DMS53 treated with DMSO at 0.1 percent for 48 hours (cell line): ENCODE data around the gene GPS1.
A peak's percentile ranks its signal among the peaks of the same experiment; 100 is the strongest.
"Not testable (repeated sequence)": the region's sequence is repeated elsewhere in the genome, so short reads cannot be mapped to it uniquely, and the experiment has no call there.

Experiments
- DNase-seq: peaks from one replicate; lab custom pipeline; 2025; ENCODE audit not compliant: unreplicated experiment; lab: John Stamatoyannopoulos, UW

Gene GPS1

DNA sequence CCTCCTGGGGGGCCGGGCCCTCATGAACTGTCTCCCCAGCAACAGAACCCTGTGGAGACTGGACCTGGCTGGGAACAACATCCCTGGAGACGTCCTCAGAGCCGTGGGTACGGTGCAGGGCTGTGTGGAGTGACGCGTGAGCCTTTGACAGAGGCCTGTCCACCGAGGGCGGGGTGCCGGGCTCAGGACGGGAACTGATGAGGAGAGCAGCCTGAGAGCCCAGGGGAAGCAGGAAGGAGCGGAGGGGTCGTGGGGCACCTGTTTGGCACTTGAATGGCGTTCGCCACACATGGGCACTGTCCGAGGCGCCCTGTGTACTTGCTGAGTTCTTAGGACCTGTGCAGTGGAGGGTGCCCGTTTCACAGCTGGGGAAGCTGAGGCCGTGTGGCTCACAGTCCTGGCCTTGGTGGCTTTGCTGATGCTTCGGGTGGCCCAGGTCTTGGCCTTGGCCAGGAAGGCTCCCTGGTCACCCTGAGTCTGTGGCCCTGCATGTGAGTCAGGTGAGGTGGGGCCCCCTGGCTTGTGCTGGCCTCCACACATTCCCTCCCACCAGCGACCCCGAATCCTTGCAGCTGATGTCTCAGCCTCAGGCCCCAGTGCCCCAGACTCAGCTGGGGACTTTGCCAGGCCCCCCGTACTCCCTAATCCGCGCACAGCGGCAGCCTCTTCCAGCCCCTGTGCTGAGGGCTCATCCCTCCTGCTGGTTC, 26.1 kb upstream of the GPS1 start:
- no peak for DNase-seq

DNA sequence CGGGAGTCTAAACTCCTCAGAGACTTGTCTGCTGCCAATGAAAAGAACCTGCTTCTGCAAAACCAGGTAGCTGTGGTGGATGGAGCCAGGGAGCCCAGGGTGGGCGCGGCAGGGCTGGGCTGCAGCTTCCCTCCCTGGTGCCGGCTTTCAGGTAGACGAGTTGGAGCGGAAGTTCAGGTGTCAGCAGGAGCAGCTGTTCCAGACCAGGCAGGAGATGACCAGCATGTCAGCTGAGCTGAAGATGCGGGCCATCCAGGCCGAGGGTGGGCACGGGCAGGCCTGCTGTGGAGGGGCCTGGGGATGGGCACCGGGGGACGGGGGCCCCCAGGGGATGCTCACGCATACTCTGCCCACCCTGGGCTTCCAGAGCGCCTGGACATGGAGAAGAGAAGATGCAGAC, 23.5 kb upstream of the GPS1 start:
- DNase-seq: no peak

DNA sequence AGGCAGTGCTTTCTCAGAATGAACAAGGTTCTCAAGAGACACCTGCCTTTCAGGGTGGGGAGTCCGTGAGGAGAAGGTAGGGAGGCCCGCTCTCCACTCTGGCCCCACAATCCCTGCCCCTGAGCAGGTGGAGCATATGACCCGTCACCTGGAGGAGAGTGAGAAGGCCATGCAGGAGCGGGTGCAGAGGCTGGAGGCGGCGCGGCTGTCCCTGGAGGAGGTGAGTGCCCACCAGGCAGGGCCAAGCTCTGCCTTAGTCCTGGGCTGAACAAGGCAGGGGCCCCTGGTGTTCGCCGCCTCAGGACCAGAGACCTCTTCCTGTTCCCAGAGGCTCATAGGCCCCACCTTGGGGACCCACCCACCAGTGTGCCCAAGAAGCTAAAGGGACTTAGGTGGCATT, 22.7 kb upstream of the GPS1 start:
- DNase-seq: no peak

DNA sequence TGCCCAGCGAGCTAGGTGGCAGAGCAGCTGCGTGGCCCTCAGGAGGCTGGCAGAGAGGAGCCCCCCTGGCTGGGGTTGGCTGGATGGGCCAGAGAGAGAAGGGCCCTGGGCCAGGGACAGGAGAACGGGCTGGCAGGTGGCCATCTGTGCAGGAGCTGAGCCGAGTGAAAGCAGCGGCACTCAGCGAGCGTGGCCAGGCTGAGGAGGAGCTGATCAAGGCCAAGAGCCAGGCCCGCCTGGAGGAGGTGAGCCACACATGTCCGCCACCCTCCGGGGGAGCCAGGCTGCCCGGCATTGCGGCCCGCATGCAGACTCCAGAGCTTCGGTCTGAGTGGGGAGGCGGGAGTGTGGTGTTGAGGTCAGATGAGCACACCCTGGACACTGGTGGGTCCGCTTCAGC, 22.3 kb upstream of the GPS1 start:
- no peak for DNase-seq

DNA sequence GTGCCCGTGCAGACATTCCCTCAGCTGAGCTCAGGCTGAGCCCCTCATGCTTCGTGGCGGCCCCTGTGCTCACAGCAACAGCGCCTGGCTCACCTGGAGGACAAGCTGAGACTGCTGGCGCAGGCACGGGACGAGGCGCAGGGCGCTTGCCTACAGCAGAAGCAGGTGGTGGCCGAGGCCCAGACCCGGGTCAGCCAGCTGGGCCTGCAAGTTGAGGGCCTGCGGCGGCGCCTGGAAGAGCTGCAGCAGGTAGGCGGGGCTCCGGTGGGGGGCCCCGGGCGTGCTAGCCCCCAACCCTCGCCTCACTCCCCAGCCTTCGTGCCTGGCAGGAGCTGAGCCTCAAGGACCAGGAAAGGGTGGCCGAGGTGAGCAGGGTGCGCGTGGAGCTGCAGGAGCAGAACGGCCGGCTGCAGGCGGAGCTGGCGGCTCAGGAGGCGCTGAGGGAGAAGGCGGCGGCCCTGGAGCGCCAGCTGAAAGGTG, 21.7 kb upstream of the GPS1 start:
- DNase-seq: no peak

DNA sequence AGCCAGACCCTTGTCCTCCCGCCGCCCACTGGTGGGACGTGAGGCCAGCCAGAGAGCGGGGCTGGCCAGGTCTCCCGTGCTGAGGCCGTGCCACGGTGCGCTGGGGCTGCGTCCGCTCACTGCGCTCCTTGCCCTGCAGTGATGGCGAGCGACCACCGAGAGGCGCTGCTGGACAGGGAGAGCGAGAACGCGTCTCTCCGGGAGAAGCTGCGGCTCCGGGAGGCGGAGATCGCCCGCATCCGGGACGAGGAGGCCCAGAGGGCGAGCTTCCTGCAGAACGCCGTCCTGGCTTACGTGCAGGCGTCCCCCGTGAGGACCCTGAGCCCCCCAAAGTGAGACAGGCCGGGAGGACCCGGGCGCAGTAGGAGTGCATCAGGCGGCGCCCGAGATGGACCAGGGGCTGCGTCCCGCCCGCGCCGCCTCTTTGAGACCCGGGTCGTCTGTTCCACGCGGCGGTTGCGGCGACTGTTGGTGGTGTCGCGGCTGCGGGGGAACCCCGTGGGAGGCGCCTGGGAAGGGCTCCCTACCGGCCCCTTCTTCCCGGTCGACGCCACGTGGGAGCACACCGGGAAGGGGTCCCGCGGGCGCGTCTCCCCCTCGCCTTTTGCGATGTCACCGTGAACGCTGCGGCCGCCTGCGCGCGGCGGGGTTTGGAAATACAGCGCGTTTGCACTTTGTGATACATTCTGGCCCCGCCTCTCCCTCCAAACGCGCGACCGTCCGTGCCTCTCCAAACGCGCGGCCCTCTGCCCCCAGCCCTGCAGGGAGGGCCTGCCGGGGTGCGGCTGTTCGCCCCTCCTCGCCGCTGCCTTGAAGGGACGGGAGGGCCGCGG, 21.0 kb upstream of the GPS1 start:
- DNase-seq: peak; percentile 82

DNA sequence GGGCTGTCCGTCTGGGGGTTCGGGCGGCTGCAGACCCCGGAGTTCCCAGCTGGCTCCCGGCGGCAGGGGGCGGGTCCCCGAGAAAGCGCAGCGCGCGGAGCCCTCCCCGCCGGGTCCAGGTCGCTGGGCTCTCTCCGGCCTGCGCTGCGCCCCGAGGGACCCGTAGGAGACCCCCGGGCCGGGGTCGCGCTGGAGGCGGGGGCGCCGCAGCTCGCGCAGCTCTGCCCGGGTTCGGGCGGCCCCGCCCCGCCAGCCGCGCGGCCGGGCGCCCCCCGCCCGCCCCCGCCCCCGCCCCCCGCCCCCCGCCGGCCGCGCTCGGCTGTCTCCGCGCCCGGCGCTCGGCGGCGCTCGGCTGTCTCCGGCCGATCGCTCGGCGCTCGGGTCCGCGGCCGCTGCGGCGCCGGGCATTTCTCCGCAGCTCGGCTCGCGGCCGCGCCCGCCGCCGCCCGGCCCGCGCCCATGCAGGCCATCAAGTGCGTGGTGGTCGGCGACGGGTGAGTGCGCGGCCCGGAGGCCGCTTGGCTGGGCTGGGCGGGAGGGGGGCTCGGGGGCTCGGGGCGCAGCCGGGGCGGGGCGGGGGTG, 20.3 kb upstream of the GPS1 start, which contains the start of gene RAC3:
TSS of gene RAC3 (plus strand) at position 376 of the 582 bp plus-strand sequence. CDS start at position 460, 84 bp downstream.
- peak; percentile 68 for DNase-seq

DNA sequence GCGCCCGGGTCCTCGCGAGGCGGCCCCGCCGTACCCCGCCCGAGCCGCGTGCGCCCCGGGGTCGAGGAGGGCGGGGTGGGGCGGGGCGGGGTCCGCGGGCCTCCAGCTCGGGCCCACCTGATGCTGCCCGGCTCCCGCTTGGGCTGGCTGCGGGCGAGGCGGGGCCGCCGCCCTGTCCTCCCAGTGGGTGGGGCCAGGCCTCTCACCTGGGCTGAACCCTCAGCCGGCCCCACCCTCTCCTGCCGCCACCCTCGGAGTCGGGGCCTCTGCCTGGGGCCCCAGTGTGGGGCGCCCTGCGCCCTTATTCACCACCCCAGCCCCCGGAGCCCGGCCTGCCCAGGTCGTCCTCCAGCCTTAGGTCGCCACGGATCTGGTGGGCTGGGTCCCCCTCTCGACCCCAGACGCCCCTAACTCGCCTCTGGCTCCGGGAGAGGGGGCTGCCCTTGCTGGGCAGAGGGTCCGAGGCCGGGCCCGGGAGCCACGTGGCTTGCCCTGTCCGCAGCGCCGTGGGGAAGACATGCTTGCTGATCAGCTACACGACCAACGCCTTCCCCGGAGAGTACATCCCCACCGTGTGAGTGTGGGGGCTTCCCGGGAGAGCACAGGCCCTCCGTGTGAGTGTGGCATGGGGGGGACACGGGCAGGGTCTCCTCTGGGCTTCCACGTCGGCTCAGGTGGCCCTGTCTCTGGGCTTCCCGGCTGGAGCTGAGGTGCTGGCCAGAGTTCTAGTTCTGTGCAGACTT, 19.6 kb upstream of the GPS1 start:
- DNase-seq: peak; percentile 66

DNA sequence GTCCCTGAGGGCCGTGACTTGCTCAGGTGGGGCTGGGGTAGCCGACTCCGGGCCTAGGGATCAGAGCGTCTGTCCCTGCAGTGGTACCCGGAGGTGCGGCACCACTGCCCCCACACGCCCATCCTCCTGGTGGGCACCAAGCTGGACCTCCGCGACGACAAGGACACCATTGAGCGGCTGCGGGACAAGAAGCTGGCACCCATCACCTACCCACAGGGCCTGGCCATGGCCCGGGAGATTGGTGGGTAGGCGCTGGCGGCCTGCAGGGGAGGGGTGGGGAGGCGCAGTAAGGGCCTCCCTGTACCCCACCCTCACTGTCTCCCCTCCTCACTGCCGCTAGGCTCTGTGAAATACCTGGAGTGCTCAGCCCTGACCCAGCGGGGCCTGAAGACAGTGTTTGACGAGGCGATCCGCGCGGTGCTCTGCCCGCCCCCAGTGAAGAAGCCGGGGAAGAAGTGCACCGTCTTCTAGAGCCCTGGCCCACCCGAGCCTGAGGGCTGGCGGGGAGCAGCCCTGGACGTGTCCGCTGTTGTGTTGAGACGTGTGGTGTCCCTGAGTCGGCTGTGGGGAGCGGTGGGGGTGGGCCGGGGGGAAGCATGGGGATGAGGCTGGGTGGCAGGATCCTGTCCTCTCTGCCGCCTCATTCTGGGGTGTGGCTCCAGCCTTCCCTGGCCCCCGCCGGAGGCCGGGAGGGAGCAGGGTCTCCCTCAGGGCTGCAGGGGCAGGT, 18.2 kb upstream of the GPS1 start:
- DNase-seq: no peak

DNA sequence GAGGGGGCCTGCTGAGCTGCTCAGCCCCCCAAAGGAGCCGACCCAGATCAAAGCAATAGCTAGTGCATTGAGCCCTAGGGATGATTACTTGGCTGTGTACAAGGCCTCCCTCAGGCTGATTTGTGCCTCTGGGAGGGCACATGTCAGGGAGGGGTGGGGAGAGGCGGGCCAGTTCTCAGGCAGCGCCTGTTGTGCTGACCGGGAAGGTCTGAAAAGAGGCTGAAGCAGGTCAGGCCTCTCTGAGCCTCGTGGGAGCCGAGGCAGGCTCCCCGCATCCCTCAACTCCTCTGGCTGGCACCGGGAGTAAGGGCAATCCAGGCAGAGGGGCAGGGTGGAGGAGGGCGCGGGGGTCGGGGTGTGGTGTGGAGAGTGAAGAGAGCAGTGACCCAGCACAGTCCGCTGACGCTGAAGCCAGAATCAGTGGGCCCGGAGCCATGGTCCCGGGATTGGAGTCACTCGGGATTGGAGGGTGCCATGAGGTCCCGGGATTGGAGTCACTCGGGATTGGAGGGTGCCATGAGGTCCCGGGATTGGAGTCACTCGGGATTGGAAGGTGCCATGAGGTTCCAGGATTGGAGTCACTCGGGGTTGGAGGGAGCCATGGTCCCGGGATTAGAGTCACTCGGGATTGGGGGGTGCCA, 17.2 kb upstream of the GPS1 start:
- no peak for DNase-seq

DNA sequence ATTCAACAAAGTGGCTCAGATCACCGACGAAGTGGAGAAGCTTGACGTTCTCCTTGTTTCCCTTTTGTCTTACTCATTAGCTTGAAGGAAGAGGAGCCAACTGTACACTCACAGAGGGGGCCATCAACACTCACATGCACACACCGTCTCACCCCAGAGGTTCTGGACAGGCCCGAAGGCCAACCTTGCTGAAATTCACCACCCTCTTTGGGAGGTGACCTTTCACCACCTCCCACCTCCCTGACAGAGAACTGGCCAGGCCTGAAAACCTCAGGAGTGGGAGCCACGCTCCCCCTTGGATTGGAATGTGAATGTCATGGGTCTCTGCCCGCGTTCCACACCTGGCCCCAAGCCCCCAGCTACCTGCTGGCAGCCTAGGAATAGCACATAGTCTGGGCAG, 16.2 kb upstream of the GPS1 start:
- no peak for DNase-seq

DNA sequence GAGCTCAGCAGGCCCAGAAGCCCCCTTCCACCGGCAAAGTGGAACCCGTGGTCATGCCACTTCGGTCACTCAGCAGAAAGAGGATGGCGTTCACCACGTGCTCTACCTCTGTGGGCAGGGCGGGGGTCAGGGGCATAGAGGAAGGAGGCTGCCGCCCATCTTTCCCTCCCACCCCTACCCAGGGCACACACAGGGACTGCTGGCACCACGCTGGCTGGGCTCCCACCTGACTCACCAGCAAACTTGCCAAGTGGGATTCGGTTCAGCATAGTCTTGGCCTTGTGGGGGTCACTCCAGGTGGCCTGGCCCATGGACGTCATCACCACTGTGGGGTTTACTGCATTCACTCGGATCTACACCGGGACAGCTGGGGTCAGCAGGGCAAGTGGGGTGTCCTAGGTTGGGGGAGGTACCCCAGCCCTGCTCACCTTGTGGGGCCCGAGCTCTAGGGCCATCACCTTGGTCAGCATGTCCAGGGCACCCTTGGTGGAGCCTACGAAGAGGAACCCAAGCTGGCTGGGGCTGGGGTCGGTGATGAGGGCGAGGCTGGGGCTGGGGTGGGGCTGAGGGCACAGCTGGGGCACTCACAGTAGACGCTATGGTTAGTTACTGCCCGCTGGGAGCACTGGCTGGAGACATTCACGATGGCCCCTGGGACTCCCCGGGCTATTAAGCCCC, 15.6 kb upstream of the GPS1 start:
- no peak for DNase-seq

DNA sequence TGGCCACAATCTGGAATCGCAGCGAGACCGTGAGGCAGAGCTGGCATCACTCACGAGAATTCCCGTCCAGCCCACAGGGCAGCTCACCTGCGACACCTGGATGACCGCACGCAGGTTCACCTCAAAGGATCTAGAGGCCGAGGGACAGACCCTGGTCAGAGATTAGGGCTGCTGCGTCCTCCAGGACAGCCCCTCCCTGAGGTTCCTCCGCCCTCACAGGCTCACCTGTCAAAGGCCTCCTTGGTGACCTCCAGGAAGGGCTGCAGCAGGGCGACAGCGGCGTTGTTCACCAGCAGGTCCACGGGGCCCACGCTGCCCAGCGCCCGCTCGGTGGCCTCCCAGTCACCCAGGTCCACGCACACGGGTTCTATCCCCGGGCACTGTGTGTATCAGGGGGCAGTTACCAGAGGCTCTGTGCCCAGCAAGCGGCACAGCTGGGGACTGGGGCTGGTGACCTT, 15.0 kb upstream of the GPS1 start:
- no peak for DNase-seq

DNA sequence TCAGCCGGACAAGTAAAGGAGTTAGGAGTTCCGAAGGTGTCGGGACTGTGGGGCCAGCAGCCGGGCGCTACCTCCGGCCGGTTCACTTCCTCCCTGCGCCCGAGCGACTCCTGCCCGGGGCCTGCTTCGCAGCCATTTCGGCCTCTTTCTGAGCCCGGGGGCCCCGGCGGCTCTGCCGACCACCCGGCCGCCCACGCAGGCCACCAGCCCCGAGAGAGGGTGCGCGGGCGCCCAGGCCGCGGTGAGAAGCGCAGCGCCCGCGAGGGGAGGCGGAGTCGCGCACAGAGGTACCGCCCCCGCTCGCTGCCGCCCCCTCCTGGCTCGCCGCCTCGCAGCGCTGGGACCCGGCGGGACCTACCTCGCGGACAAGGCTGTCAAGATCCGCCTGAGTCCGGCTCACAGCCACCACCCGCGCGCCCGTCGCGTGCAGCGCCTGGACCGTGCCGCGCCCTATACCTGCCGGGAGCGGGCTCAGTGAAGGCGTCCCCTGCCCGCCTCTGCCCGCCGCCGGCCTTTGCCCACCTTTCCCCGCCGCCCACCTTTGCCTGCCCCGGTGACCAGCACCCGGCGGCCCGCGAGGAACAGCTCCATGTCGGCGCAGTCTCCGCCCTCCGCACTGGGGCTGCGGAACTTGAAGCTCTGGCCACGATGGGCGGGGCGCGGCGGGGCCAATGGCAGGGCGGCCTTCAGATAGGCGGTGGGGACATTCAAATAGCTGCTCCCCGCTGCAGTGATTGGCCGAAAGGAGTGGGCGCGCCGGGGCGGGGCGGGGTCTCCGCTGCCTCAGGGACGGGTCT, 14.4 kb upstream of the GPS1 start, which contains the start of gene DCXR:
TSS of gene DCXR (minus strand) at position 606 of the 797 bp plus-strand sequence. CDS start at position 591, 15 bp downstream.
- peak; percentile 97 for DNase-seq

DNA sequence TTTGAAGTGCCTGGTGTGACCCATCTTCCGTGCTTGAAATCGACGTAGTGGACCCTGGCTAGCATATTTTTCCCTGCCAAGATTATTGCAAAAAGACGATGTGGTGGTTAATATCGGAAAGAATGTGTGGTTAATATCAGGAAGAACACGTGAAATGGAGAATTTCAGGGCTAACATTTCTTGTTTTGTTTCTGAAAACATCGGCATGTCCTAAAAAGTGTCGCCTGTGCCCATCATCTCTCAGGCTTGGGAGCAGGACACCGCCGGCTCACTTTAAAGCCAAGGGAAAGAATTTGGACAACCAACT, 13.9 kb upstream of the GPS1 start:
- DNase-seq: peak; percentile 67

DNA sequence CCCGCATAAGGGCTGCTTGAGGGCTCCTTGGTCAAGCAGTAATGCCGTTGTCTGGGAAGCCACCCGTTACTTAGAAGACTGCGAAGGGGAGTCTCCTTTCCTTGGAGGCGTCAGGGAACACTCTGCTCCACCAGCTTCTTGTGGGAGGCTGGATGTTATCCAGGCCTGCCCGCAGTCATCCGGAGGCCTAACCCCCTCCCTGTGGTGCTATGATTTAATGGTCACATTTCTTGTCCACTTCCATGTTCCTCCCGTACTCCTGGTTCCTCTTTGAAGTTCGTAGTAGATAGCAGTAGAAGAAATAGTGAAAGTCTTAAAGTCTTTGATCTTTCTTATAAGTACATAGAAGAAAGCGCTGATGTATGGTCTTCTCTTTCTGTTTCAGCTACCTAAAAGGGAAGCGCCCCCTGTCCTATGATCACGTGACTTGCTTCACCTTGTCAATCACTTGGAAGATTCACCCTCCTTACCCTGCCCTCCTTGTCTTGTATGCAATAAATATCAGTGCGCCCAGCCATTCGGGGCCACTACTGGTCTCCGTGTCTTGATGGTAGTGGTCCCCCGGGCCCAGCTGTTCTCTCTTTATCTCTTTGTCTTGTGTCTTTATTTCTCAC, 12.8 kb upstream of the GPS1 start:
- DNase-seq: not testable (repeated sequence)

DNA sequence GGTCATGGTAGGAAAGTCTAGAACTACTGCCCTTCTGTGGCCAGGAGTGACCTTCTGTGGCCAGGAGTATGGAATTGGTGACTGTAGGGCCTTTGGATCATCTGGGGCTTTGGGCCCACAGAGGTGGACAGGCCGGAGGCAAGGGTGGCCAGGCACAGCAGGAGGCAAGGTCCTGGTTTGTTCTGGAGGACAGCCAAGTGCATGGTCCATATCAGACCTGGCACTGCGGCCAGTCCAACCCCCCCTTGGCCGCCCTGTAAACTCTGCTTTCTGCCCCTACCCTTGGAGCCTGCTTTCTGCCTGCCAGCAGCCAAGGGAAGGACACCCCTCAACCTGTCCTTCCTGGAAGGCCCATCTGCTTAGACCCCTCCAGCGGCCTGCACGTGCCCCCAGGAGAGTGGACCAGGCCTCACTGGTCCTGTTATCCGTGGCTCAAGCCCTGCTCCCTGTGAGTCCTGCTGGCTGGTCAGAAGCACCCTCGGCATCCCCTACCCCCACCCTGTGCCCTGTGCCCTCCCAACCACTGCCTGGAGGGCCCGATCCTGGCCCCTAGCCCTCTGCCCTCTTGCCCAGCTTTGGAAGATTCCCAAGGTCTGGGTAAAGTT, 11.9 kb upstream of the GPS1 start:
- DNase-seq: no peak
